ENCODE data around the gene CATSPERE.

DNA sequence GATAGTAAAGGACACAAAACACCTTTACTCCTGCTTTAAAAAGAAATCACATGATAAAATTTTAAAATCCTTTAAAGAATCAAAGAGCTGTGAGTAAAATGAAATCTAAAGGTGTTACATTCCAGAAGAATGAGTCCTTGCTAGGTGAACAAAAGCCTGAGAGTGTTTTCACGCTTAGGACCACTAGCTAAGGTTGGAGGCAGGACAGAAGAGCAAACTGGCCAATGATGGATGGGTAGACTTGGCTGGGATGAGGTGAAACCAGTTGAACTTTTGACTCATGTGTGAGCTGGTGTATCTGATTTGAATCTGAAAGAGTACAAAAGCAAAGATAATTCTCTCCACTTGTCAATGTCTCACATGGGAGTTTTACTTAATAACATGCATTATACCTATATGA is 35.1 kb downstream of the CATSPERE start:
- TF ChIP-seq POLR2A (IDR thresholded peaks at IDR 0.05) = no peak
- TF ChIP-seq, protein P1, sequence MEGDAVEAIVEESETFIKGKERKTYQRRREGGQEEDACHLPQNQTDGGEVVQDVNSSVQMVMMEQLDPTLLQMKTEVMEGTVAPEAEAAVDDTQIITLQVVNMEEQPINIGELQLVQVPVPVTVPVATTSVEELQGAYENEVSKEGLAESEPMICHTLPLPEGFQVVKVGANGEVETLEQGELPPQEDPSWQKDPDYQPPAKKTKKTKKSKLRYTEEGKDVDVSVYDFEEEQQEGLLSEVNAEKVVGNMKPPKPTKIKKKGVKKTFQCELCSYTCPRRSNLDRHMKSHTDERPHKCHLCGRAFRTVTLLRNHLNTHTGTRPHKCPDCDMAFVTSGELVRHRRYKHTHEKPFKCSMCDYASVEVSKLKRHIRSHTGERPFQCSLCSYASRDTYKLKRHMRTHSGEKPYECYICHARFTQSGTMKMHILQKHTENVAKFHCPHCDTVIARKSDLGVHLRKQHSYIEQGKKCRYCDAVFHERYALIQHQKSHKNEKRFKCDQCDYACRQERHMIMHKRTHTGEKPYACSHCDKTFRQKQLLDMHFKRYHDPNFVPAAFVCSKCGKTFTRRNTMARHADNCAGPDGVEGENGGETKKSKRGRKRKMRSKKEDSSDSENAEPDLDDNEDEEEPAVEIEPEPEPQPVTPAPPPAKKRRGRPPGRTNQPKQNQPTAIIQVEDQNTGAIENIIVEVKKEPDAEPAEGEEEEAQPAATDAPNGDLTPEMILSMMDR (IDR thresholded peaks at IDR 0.05) = no peak
